H9 (cell line): Measurements from ENCODE around the gene TMEM204. TPM values are rescaled to one million over a fixed set of nuclear protein-coding genes. Genes with fewer than 3 reads are reported as not detected.

Experiments used
- DNase-seq: peaks from one replicate; pipeline ENCODE4 v3.0.0-alpha.2; 2017
- H2AFZ ChIP-seq: one replicate; pipeline ENCODE4 v1.6.1; 2013; ENCODE audit warnings: mild to moderate bottlenecking, low read length, control low read depth, moderate library complexity
- H2AK5ac ChIP-seq: 2 replicates; pipeline ENCODE4 v1.6.1; 2013; ENCODE audit warnings: low read length, control low read depth, mixed read lengths; ENCODE audit not compliant: insufficient read length
- H2BK120ac ChIP-seq: one replicate; pipeline ENCODE4 v1.6.1; 2013; ENCODE audit warnings: low read depth, mild to moderate bottlenecking, low read length, control low read depth, inconsistent platforms; ENCODE audit not compliant: poor library complexity, severe bottlenecking
- H2BK12ac ChIP-seq: 2 replicates; pipeline ENCODE4 v1.6.1; 2013; ENCODE audit warnings: low read length, control low read depth, mixed read lengths, low read depth; ENCODE audit not compliant: insufficient read length
- H2BK15ac ChIP-seq: 2 replicates; pipeline ENCODE4 v1.6.1; 2013; ENCODE audit warnings: low read depth, low read length, control low read depth
- H2BK20ac ChIP-seq: one replicate; pipeline ENCODE4 v1.6.1; 2013; ENCODE audit warnings: low read depth, mild to moderate bottlenecking, low read length, control low read depth, inconsistent platforms; ENCODE audit not compliant: poor library complexity, severe bottlenecking
- H2BK5ac ChIP-seq: 2 replicates; pipeline ENCODE4 v1.6.1; 2013; ENCODE audit warnings: low read length, control low read depth, mixed read lengths; ENCODE audit not compliant: insufficient read length
- H3K14ac ChIP-seq: 2 replicates; pipeline ENCODE4 v1.6.1; 2013; ENCODE audit warnings: low read length, control low read depth; ENCODE audit not compliant: insufficient read depth
- H3K18ac ChIP-seq: 2 replicates; pipeline ENCODE4 v1.6.1; 2013; ENCODE audit warnings: low read depth, mild to moderate bottlenecking, mixed read lengths, low read length, control low read depth; ENCODE audit not compliant: insufficient read length
- H3K23ac ChIP-seq: 2 replicates; pipeline ENCODE4 v1.6.1; 2013; ENCODE audit warnings: low read length, control low read depth, mixed read lengths, low read depth; ENCODE audit not compliant: insufficient read length
- H3K23me2 ChIP-seq: 2 replicates; pipeline ENCODE4 v1.6.1; 2013; ENCODE audit warnings: low read depth, mild to moderate bottlenecking, mixed read lengths, low read length, control low read depth; ENCODE audit not compliant: insufficient read length, poor library complexity, severe bottlenecking
- H3K27ac ChIP-seq: 2 replicates; pipeline ENCODE4 v1.5.1; 2013; ENCODE audit warnings: low read length, control low read depth, mixed read lengths, low read depth; ENCODE audit not compliant: insufficient read length
- H3K27me3 ChIP-seq: 2 replicates; pipeline ENCODE4 v1.6.1; 2013; ENCODE audit warnings: low read length, control low read depth, inconsistent platforms; ENCODE audit not compliant: insufficient read depth
- H3K4ac ChIP-seq: 2 replicates; pipeline ENCODE4 v1.6.1; 2013; ENCODE audit warnings: low read depth, mild to moderate bottlenecking, control low read depth, inconsistent platforms, low read length, moderate library complexity
- H3K4me1 ChIP-seq: 2 replicates; pipeline ENCODE4 v1.6.1; 2013; ENCODE audit warnings: low read length, control low read depth, inconsistent platforms; ENCODE audit not compliant: insufficient read depth
- H3K4me2 ChIP-seq: 2 replicates; pipeline ENCODE4 v1.6.1; 2013; ENCODE audit warnings: low read length, control low read depth, mixed read lengths; ENCODE audit not compliant: insufficient read length, insufficient read depth
- H3K56ac ChIP-seq: 2 replicates; pipeline ENCODE4 v1.6.1; 2013; ENCODE audit warnings: low read depth, mild to moderate bottlenecking, mixed read lengths, low read length, control low read depth; ENCODE audit not compliant: insufficient read length
- H3K79me1 ChIP-seq: 2 replicates; pipeline ENCODE4 v1.6.1; 2013; ENCODE audit warnings: low read depth, mild to moderate bottlenecking, moderate library complexity, low read length, control low read depth, inconsistent platforms; ENCODE audit not compliant: insufficient read depth, poor library complexity, severe bottlenecking
- H3K79me2 ChIP-seq: 2 replicates; pipeline ENCODE4 v1.6.1; 2013; ENCODE audit warnings: low read length, control low read depth, inconsistent platforms; ENCODE audit not compliant: insufficient read depth
- H3K9ac ChIP-seq: 2 replicates; pipeline ENCODE4 v1.6.1; 2013; ENCODE audit warnings: low read length, control low read depth, mixed read lengths; ENCODE audit not compliant: insufficient read length; ENCODE audit errors: extremely low read depth
- H3K9me3 ChIP-seq: one replicate; pipeline ENCODE4 v1.6.1; 2013; ENCODE audit warnings: low read depth, low read length, inconsistent platforms; ENCODE audit not compliant: control insufficient read depth
- H3T11ph ChIP-seq: one replicate; pipeline ENCODE4 v1.6.1; 2013; ENCODE audit warnings: mild to moderate bottlenecking, low read length, control low read depth, inconsistent platforms
- H4K20me1 ChIP-seq: one replicate; pipeline ENCODE4 v1.6.1; 2013; ENCODE audit not compliant: control insufficient read depth, insufficient read length, insufficient read depth
- H4K5ac ChIP-seq: 2 replicates; pipeline ENCODE4 v1.6.1; 2013; ENCODE audit warnings: low read depth, mild to moderate bottlenecking, mixed read lengths, low read length, control low read depth; ENCODE audit not compliant: insufficient read length
- H4K8ac ChIP-seq: replicated peaks from 2 replicates; pipeline ENCODE4 v1.6.1; 2013; ENCODE audit warnings: low read length, control low read depth, mixed read lengths, low read depth; ENCODE audit not compliant: insufficient read length
- H4K91ac ChIP-seq: 2 replicates; pipeline ENCODE4 v1.6.1; 2013; ENCODE audit warnings: low read depth, mild to moderate bottlenecking, moderate library complexity, mixed read lengths, low read length, control low read depth; ENCODE audit not compliant: insufficient read length
- H3K27ac Mint-ChIP-seq, 3 experiments: 2 replicates in 2 of 3; 3 replicates in 1 of 3; pipeline ENCODE4 v1.8.0; 2020 to 2021; ENCODE audit warnings: mixed read lengths in 3 of 3, mild to moderate bottlenecking in 1 of 3, moderate library complexity in 1 of 3
- H3K27me3 Mint-ChIP-seq: 2 replicates; pipeline ENCODE4 v1.8.0; 2021; ENCODE audit warnings: low read depth, mild to moderate bottlenecking, moderate library complexity, mixed read lengths
- H3K36me3 Mint-ChIP-seq, 3 experiments: 2 replicates in 2 of 3; 3 replicates in 1 of 3; pipeline ENCODE4 v1.8.0; 2020 to 2021; ENCODE audit warnings: low read depth in 3 of 3, mixed read lengths in 3 of 3; ENCODE audit not compliant: insufficient read depth in 1 of 3
- H3K4me1 Mint-ChIP-seq, 2 experiments: 2 replicates each; pipeline ENCODE4 v1.8.0; 2020; ENCODE audit warnings: mixed read lengths in 2 of 2
- H3K4me3 Mint-ChIP-seq, 2 experiments: 2 replicates in 1 of 2; 3 replicates in 1 of 2; pipeline ENCODE4 v1.8.0; 2020 to 2021; ENCODE audit warnings: mild to moderate bottlenecking in 2 of 2, mixed read lengths in 2 of 2, moderate library complexity in 1 of 2
- H3K9me3 Mint-ChIP-seq, 2 experiments: 2 replicates in 1 of 2; 3 replicates in 1 of 2; pipeline ENCODE4 v1.8.0; 2020; ENCODE audit warnings: mild to moderate bottlenecking in 2 of 2, mixed read lengths in 2 of 2, moderate library complexity in 1 of 2
- CTCF ChIP-seq: fragments of 200-600 bp; sonication (generic); conservative IDR thresholded peaks from 3 replicates; pipeline ENCODE4 v1.8.0; 2021; ENCODE audit warnings: antibody characterized with exemption, mild to moderate bottlenecking
- WGBS: extraction: QIAGEN DNeasy Blood & Tissue Kit; methylation state at CpG from one replicate; pipeline ENCODE4 v1.1.7; 2013; ENCODE audit warnings: missing lambda C conversion rate, low lambda C conversion rate, mixed read lengths; ENCODE audit not compliant: insufficient read length; ENCODE audit errors: extremely low coverage; 5-methylcytosine and 5-hydroxymethylcytosine counted together
- total RNA-seq: library from RNA; stranded (reverse); gene quantifications from 2 replicates; pipeline ENCODE4 v1.2.1, GENCODE V29; 2021

Gene TMEM204
- total RNA-seq, 1 experiment from 2014 or later, result not detected

- Histone ChIP-seq H3K56ac (no peak overlapping the region), H3K27me3 (no peaks in the 10 kb centered on the region), H2BK20ac (no peak overlapping the region), H4K5ac (no peak overlapping the region), H2BK15ac (no peak overlapping the region), H3K9ac (no peak overlapping the region), H3K23ac (no peak overlapping the region), H3K23me2 (no peaks in the 10 kb centered on the region), H3K79me1 (no peaks in the 10 kb centered on the region), H2BK120ac (no peak overlapping the region), H3K14ac (no peak overlapping the region), H3K9me3 (no peaks in the 10 kb centered on the region), H2AK5ac (no peak overlapping the region), H2BK12ac (no peak overlapping the region), H3K4me2 (no peak overlapping the region), H3K18ac (no peak overlapping the region), H3K79me2 (no peaks in the 10 kb centered on the region; the same call in 1 of the 2 replicates), H3K27ac (no peak overlapping the region), H3K4me1 (no peaks in the 10 kb centered on the region), H2BK5ac (no peak overlapping the region), H3K4ac (no peak overlapping the region), H2AFZ (no peak overlapping the region), H4K20me1 (no peaks in the 10 kb centered on the region), H4K8ac (no peak overlapping the region), H4K91ac (no peak overlapping the region), H3T11ph (no peak overlapping the region)
- Mint-ChIP-seq H3K4me1 (peaks cover 0 to 4% of the 10 kb centered on the region in 2 experiments; a peak in 1 of 4 replicates), H3K27me3 (no peaks in the 10 kb centered on the region), H3K4me3 (no peak overlapping the region), H3K9me3 (no peaks in the 10 kb centered on the region), H3K27ac (no peak overlapping the region), H3K36me3 (peaks cover 20 to 58% (median 56%) of the 10 kb centered on the region in 3 experiments; a peak in 6 of 7 replicates)
- TF ChIP-seq CTCF, result no peak
- DNase-seq, result no peak
- no CpG with 5 or more reads among the region's 35 CpGs for WGBS
Observed at GRCh38 chr16:1498899-1499676, 34.4 kb upstream of the TMEM204 start.
